ENCODE measurements around the gene IER3. TPM values are rescaled to one million over a fixed set of nuclear protein-coding genes. Genes with fewer than 3 reads are reported as not detected.

Gene IER3
- polyA plus RNA-seq, 3 donors, result 30.6 to 188 (median 53.2) TPM

GRCh38 chr6:30741063-30741779 is 3.1 kb downstream of the IER3 start:
- Mint-ChIP-seq H3K27me3 (ENCODE audit: low read depth in 3 of 3) (peaks cover 1 to 6% (median 2%) of the 10 kb centered on the region in 3 donors), H3K4me3 (peak overlapping the region; percentile 92 to 99), H3K4me1 (peaks cover 58% of the 10 kb centered on the region), H3K9me3 (peaks cover 0 to 3% (median 0%) of the 10 kb centered on the region in 7 donors), H3K27ac (peak overlapping the region; percentile 51 to 99 (median 78)), H3K36me3 (peaks cover 38 to 44% of the 10 kb centered on the region in 2 donors)
- peaks cover 43% of the 10 kb centered on the region for H3K79me2 ChIP-seq (ENCODE audit: insufficient read depth, low read length)
- peak in 1 of 3 donors; percentile 40 for DNase-seq
- H3K27ac ChIP-seq (ENCODE audit: low read depth in 1 of 2, low read length in 2 of 2), result no peak overlapping the region
- peaks cover 19 to 35% of the 10 kb centered on the region in 2 donors for H3K36me3 ChIP-seq (replicated peaks in 1 of 2; ENCODE audit: control insufficient read depth in 1 of 2, insufficient read depth in 2 of 2, low read length in 2 of 2)
- peak overlapping the region in 2 of 3 experiments; percentile 82 to 97 for H3K4me3 ChIP-seq (replicated peaks in 1 of 3; ENCODE audit: low read depth in 2 of 3, low read length in 3 of 3)
- H3K9ac ChIP-seq (ENCODE audit: insufficient read depth, low read length, poor library complexity, severe bottlenecking), result peak overlapping the region; percentile 74
- H3K9me3 ChIP-seq (replicated peaks in 1 of 2; ENCODE audit: control insufficient read depth in 1 of 2, insufficient read depth in 1 of 2, low read length in 2 of 2), result no peaks in the 10 kb centered on the region
- TF ChIP-seq CTCF (IDR thresholded peaks at IDR 0.05), result no peak
- intact Hi-C loops (cut with micrococcal nuclease), result loop anchor here (5.0 to 10.0 kb wide), 5 partner anchors 36 to 344 kb away; partner anchors contain the start of genes MRPS18B (in 1 of the 2) and PPP1R10 (in 1 of the 2)
- WGBS (ENCODE audit: insufficient coverage), result 76% methylated on average over 7 of the region's 8 CpGs
- no peak overlapping the region for H2AFZ ChIP-seq (ENCODE audit: insufficient read depth, low read depth, low read length, poor library complexity, severe bottlenecking)
- H3K27me3 ChIP-seq (ENCODE audit: control insufficient read depth in 2 of 2, insufficient read depth in 2 of 2, low read length in 2 of 2), result peaks cover 0 to 4% of the 10 kb centered on the region in 2 donors
- H4K20me1 ChIP-seq (ENCODE audit: insufficient read depth, low read length), result peaks cover 62% of the 10 kb centered on the region
- H3K4me2 ChIP-seq (replicated peaks; ENCODE audit: extremely low read depth, low read length, poor library complexity, severe bottlenecking), result peak overlapping the region; percentile 96
- peaks cover 34 to 61% of the 10 kb centered on the region in 2 donors for H3K4me1 ChIP-seq (ENCODE audit: control insufficient read depth in 1 of 2, insufficient read depth in 2 of 2, low read length in 2 of 2)

- peak in 1 of 3 donors; percentile 24 for DNase-seq
- peak overlapping the region in 1 of 7 donors; percentile 21 for H3K27ac Mint-ChIP-seq
- Histone ChIP-seq H3K9ac (ENCODE audit: insufficient read depth, low read length, poor library complexity, severe bottlenecking) (no peak overlapping the region), H3K4me2 (replicated peaks; ENCODE audit: extremely low read depth, low read length, poor library complexity, severe bottlenecking) (no peak overlapping the region), H4K20me1 (ENCODE audit: insufficient read depth, low read length) (peaks cover 68% of the 10 kb centered on the region), H3K27ac (ENCODE audit: low read depth in 1 of 2, low read length in 2 of 2) (no peak overlapping the region), H3K79me2 (ENCODE audit: insufficient read depth, low read length) (peaks cover 43% of the 10 kb centered on the region), H2AFZ (ENCODE audit: insufficient read depth, low read depth, low read length, poor library complexity, severe bottlenecking) (no peak overlapping the region), H3K4me3 (replicated peaks in 1 of 3; ENCODE audit: low read depth in 2 of 3, low read length in 3 of 3) (no peak overlapping the region), H3K36me3 (replicated peaks in 1 of 2; ENCODE audit: control insufficient read depth in 1 of 2, insufficient read depth in 2 of 2, low read length in 2 of 2) (peaks cover 19 to 42% of the 10 kb centered on the region in 2 donors), H3K4me1 (ENCODE audit: control insufficient read depth in 1 of 2, insufficient read depth in 2 of 2, low read length in 2 of 2) (peaks cover 41 to 68% of the 10 kb centered on the region in 2 donors), H3K9me3 (replicated peaks in 1 of 2; ENCODE audit: control insufficient read depth in 1 of 2, insufficient read depth in 1 of 2, low read length in 2 of 2) (no peaks in the 10 kb centered on the region), H3K27me3 (ENCODE audit: control insufficient read depth in 2 of 2, insufficient read depth in 2 of 2, low read length in 2 of 2) (peaks cover 0 to 4% of the 10 kb centered on the region in 2 donors)
- TF ChIP-seq CTCF (IDR thresholded peaks at IDR 0.05), result no peak
- H3K4me1 Mint-ChIP-seq, result peaks cover 65% of the 10 kb centered on the region
- H3K36me3 Mint-ChIP-seq, result peaks cover 44 to 51% of the 10 kb centered on the region in 2 donors
- peaks cover 0 to 3% (median 0%) of the 10 kb centered on the region in 7 donors for H3K9me3 Mint-ChIP-seq
- intact Hi-C loops (cut with micrococcal nuclease), result loop anchor here (5.0 to 10.0 kb wide), 5 partner anchors 37 to 344 kb away; partner anchors contain the start of genes MRPS18B (in 1 of the 2) and PPP1R10 (in 1 of the 2)
- no peak overlapping the region for H3K4me3 Mint-ChIP-seq
- WGBS (ENCODE audit: insufficient coverage), result 100% methylated on average over 2 of the region's 2 CpGs
- peaks cover 1 to 6% (median 2%) of the 10 kb centered on the region in 3 donors for H3K27me3 Mint-ChIP-seq (ENCODE audit: low read depth in 3 of 3)
Observed at GRCh38 chr6:30740540-30740870, 3.8 kb downstream of the IER3 start.
